Ishikawa (cell line): Measurements from ENCODE around the gene GALP.

ENCODE experiments used
- CREB1 ChIP-seq: IDR thresholded peaks from 2 replicates; pipeline ENCODE4 v1.6.1; 2012; ENCODE audit warnings: low read depth
- EGR1 ChIP-seq: IDR thresholded peaks from 2 replicates; pipeline ENCODE4 v1.6.1; 2012
- EP300 ChIP-seq: IDR thresholded peaks from 2 replicates; pipeline ENCODE4 v1.6.1; 2012; ENCODE audit warnings: borderline replicate concordance
- FOXM1 ChIP-seq: IDR thresholded peaks from 2 replicates; pipeline ENCODE4 v1.6.1; 2012; ENCODE audit warnings: low read depth, borderline replicate concordance
- NFIC ChIP-seq: IDR thresholded peaks from 2 replicates; pipeline ENCODE4 v1.6.1; 2012
- TAF1 ChIP-seq: IDR thresholded peaks from 2 replicates; pipeline ENCODE4 v1.6.1; 2012; ENCODE audit warnings: low read depth, mild to moderate bottlenecking
- TCF12 ChIP-seq: IDR thresholded peaks from 2 replicates; pipeline ENCODE4 v1.6.1; 2012; ENCODE audit warnings: low read depth
- TEAD4 ChIP-seq: IDR thresholded peaks from 2 replicates; pipeline ENCODE4 v1.6.1; 2012
- YY1 ChIP-seq: IDR thresholded peaks from 2 replicates; pipeline ENCODE4 v1.6.1; 2012; ENCODE audit warnings: low read depth
- ZBTB7A ChIP-seq: IDR thresholded peaks from 2 replicates; pipeline ENCODE4 v1.6.1; 2012; ENCODE audit warnings: low read depth
- TF ChIP-seq, protein P1 (sequence below): IDR thresholded peaks from 2 replicates; pipeline ENCODE4 v1.6.1; 2012; ENCODE audit warnings: low read depth, mild to moderate bottlenecking
- TF ChIP-seq, protein P2 (sequence below): IDR thresholded peaks from 2 replicates; pipeline ENCODE4 v1.6.1; 2012

GALP gene

DNA sequence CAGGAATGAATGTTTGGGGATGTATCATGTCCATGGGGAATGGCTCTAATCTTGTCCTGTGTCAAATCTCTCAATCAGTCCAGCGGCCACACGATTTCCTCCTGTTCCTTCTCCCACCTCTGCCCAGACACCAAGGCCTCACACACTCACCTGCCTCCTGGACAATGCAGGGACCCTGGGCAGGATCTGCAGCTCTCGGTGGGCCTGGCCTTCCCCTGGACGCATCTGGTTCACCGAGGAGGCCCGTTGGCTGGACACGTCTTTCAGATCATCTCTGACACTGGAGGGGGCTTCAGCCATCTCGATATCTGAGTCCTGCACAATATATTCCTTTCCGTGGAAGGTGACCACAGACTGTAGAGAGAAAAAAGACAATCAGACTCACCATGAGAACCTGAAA lies 47.7 kb downstream of the GALP start:
- TF ChIP-seq EP300: no peak
- no peak for TF ChIP-seq YY1
- TF ChIP-seq TCF12: no peak
- TF ChIP-seq CREB1: no peak
- TF ChIP-seq, protein P1, sequence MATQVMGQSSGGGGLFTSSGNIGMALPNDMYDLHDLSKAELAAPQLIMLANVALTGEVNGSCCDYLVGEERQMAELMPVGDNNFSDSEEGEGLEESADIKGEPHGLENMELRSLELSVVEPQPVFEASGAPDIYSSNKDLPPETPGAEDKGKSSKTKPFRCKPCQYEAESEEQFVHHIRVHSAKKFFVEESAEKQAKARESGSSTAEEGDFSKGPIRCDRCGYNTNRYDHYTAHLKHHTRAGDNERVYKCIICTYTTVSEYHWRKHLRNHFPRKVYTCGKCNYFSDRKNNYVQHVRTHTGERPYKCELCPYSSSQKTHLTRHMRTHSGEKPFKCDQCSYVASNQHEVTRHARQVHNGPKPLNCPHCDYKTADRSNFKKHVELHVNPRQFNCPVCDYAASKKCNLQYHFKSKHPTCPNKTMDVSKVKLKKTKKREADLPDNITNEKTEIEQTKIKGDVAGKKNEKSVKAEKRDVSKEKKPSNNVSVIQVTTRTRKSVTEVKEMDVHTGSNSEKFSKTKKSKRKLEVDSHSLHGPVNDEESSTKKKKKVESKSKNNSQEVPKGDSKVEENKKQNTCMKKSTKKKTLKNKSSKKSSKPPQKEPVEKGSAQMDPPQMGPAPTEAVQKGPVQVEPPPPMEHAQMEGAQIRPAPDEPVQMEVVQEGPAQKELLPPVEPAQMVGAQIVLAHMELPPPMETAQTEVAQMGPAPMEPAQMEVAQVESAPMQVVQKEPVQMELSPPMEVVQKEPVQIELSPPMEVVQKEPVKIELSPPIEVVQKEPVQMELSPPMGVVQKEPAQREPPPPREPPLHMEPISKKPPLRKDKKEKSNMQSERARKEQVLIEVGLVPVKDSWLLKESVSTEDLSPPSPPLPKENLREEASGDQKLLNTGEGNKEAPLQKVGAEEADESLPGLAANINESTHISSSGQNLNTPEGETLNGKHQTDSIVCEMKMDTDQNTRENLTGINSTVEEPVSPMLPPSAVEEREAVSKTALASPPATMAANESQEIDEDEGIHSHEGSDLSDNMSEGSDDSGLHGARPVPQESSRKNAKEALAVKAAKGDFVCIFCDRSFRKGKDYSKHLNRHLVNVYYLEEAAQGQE: no peak
- no peak for TF ChIP-seq FOXM1
- TF ChIP-seq, protein P2, sequence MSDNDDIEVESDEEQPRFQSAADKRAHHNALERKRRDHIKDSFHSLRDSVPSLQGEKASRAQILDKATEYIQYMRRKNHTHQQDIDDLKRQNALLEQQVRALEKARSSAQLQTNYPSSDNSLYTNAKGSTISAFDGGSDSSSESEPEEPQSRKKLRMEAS: no peak
- TF ChIP-seq TEAD4: no peak
- no peak for TF ChIP-seq NFIC
- no peak for TF ChIP-seq ZBTB7A
- TF ChIP-seq EGR1: no peak
- TF ChIP-seq TAF1: no peak
